Activated T-helper 1 cell treated with anti-CD3 and anti-CD28 coated beads, Interleukin-2, amount 50 U/mL, for 16 hours (primary cell): ENCODE results near the gene RHOD.

Experiments used
- DNase-seq, 2 donors: peaks; one replicate each; pipeline ENCODE4 v3.0.0-alpha.2; 2020; ENCODE audit warnings: low read depth in 1 of 2, low spot score in 1 of 2

RHOD gene

GRCh38 chr11:67056267-67057204 lies at the start of gene RHOD:
Gene RHOD (plus strand): TSS chr11:67056847. CDS start chr11:67056903, 56 bp downstream.
- peak in 1 of 2 donors; percentile 20 for DNase-seq

GRCh38 chr11:67007126-67007525 lies 49.5 kb upstream of the RHOD start:
- DNase-seq, result no peak

GRCh38 chr11:67010296-67010905 lies 46.2 kb upstream of the RHOD start:
- no peak for DNase-seq

- no peak for DNase-seq
Measured at GRCh38 chr11:67013511-67014045, 43.1 kb upstream of the RHOD start.

- DNase-seq, result no peak
Measured at GRCh38 chr11:67014343-67014742, 42.3 kb upstream of the RHOD start.

- DNase-seq, result no peak
Measured at GRCh38 chr11:67015048-67015447, 41.6 kb upstream of the RHOD start.

GRCh38 chr11:67016550-67016949 lies 40.1 kb upstream of the RHOD start:
- no peak for DNase-seq

- DNase-seq, result no peak
Measured at GRCh38 chr11:67020949-67021348, 35.7 kb upstream of the RHOD start.

- no peak for DNase-seq
Measured at GRCh38 chr11:67022341-67022933, 34.2 kb upstream of the RHOD start.

- DNase-seq, result no peak
Measured at GRCh38 chr11:67022961-67023956, 33.4 kb upstream of the RHOD start, which contains the start of gene SYT12. Gene SYT12 (plus strand): TSS chr11:67023134. CDS start chr11:67030145, 7,011 bp downstream.

GRCh38 chr11:67023957-67024353 lies 32.7 kb upstream of the RHOD start:
- DNase-seq, result no peak

GRCh38 chr11:67024410-67024809 lies 32.2 kb upstream of the RHOD start:
- DNase-seq, result peak; percentile 8 to 11

- DNase-seq, result no peak
Measured at GRCh38 chr11:67024966-67025365, 31.7 kb upstream of the RHOD start.

- DNase-seq, result no peak
Measured at GRCh38 chr11:67025750-67026149, 30.9 kb upstream of the RHOD start.

- DNase-seq, result no peak
Measured at GRCh38 chr11:67026941-67027340, 29.7 kb upstream of the RHOD start.

- DNase-seq, result no peak
Measured at GRCh38 chr11:67027483-67027930, 29.1 kb upstream of the RHOD start.

GRCh38 chr11:67027943-67028542 lies 28.6 kb upstream of the RHOD start:
- no peak for DNase-seq

GRCh38 chr11:67029146-67029545 lies 27.5 kb upstream of the RHOD start:
- no peak for DNase-seq

GRCh38 chr11:67030976-67031375 lies 25.7 kb upstream of the RHOD start:
- DNase-seq, result no peak
